Measurements from ENCODE around the gene ALDH7A1.
"Not testable (repeated sequence)": the region's sequence is repeated elsewhere in the genome, so short reads cannot be mapped to it uniquely, and the experiment has no call there.

ALDH7A1 gene

DNA sequence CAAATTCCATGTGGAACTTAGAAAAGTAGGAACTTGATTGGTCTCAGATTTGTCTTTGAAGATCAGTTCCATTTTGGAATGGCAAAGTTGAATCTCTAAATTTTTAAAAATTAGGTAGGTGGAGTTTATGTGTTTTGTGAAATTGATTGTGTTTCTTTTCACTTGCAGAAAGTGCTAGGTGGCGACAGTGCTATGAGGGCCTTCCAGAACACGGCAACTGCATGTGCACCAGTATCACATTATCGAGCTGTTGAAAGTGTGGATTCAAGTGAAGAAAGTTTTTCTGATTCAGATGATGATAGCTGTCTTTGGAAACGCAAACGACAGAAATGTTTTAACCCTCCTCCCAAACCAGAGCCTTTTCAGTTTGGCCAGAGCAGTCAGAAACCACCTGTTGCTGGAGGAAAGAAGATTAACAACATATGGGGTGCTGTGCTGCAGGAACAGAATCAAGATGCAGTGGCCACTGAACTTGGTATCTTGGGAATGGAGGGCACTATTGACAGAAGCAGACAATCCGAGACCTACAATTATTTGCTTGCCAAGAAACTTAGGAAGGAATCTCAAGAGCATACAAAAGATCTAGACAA lies 8.5 kb upstream of the ALDH7A1 start:
- Mint-ChIP-seq H3K27ac (peak overlapping the region; percentile 55), H3K27me3 (no peaks in the 10 kb centered on the region), H3K4me3 (peak overlapping the region; percentile 53), H3K9me3 (no peaks in the 10 kb centered on the region), H3K36me3 (peaks cover 10% of the 10 kb centered on the region), H3K4me1 (peaks cover 50% of the 10 kb centered on the region)

- Mint-ChIP-seq H3K4me3 (peak within 1 kb of the TSS; percentile 96), H3K36me3 (peaks cover 8% of the 10 kb centered on the region), H3K9me3 (no peaks in the 10 kb centered on the region), H3K27ac (peak within 1 kb of the TSS; percentile 97), H3K27me3 (no peaks in the 10 kb centered on the region), H3K4me1 (peaks cover 31% of the 10 kb centered on the region)
These were observed 5.9 kb upstream of the ALDH7A1 start, which contains the start of gene PHAX for GRCh38 chr5:126600631-126601511. Gene PHAX, plus strand, starts transcription at chr5:126600947. Its CDS starts 16 bp downstream, at chr5:126600963.

- not testable (repeated sequence) for H3K36me3 Mint-ChIP-seq, H3K9me3 Mint-ChIP-seq, H3K27me3 Mint-ChIP-seq
- Mint-ChIP-seq H3K4me3 (peak overlapping the region; percentile 96), H3K27ac (peak overlapping the region; percentile 85), H3K4me1 (peaks cover 23% of the 10 kb centered on the region)
These were observed 5.1 kb upstream of the ALDH7A1 start for GRCh38 chr5:126599971-126600630.

- Mint-ChIP-seq H3K4me3 (no peak overlapping the region), H3K4me1 (peaks cover 22% of the 10 kb centered on the region), H3K27me3 (no peaks in the 10 kb centered on the region), H3K9me3 (no peaks in the 10 kb centered on the region), H3K27ac (no peak overlapping the region), H3K36me3 (peaks cover 6% of the 10 kb centered on the region)
These were observed 4.5 kb upstream of the ALDH7A1 start for GRCh38 chr5:126599499-126599898.

DNA sequence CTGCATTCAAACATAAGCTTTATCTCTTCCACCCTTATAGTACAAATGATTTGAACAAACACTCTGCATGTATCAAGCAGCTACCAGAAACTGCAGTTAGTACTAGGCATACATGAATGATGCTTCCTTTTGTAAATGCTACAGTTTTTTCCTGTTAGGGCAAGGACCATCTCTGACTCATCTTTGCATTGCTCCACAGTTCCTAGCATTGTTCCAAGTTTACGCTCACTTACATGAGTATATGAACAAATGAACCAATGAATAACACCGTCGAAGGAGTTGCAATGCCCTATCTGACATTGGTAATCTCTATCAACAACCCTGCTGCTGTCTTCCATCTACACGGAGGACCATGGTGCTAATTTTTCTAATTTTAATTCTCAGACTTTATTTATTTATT lies 2.1 kb upstream of the ALDH7A1 start:
- no peak overlapping the region for H3K27ac Mint-ChIP-seq

DNA sequence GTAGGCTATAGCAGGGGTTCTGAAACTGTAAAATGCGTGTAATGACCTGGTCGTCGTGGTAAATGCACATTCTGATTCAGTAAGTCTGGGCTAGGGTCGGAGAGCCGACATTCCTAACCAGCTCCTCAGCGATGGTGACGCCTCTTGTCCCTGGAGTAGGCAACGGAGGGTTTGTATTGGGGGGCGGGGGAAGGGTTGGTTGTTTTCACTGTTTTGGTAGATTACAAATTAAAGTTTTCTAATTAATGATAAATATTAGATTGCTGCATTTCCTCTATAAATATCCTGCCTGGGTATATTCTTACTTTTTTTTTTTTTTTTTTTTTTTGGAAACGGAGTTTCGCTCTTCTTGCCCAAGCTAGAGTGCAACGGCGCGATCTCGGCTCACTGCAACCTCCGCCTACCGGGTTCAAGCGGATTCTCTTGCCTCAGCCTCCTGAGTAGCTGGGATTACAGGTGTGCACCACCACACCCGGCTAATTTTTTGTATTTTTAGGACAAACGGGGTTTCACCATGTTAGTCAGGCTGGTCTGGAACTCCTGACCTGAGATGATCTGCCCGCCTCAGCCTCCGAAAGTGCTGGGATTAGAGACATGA lies 566 bp upstream of the ALDH7A1 start:
- no peak overlapping the region for H3K27ac Mint-ChIP-seq
- H3K4me3 Mint-ChIP-seq = peak overlapping the region; percentile 87
- no peaks in the 10 kb centered on the region for H3K9me3 Mint-ChIP-seq
- peaks cover 4% of the 10 kb centered on the region for H3K4me1 Mint-ChIP-seq
- H3K27me3 Mint-ChIP-seq = peaks cover 1% of the 10 kb centered on the region
- H3K36me3 Mint-ChIP-seq = no peaks in the 10 kb centered on the region

More for the DNA sequence above, 2.1 kb upstream of the ALDH7A1 start:
- Mint-ChIP-seq H3K4me1 (peaks cover 11% of the 10 kb centered on the region), H3K36me3 (no peaks in the 10 kb centered on the region), H3K27me3 (peaks cover 1% of the 10 kb centered on the region), H3K9me3 (no peaks in the 10 kb centered on the region), H3K4me3 (no peak overlapping the region)

- H3K4me1 Mint-ChIP-seq = peaks cover 4% of the 10 kb centered on the region
- no peaks in the 10 kb centered on the region for H3K36me3 Mint-ChIP-seq
- no peak overlapping the region for H3K27ac Mint-ChIP-seq
- H3K27me3 Mint-ChIP-seq = peaks cover 1% of the 10 kb centered on the region
- no peaks in the 10 kb centered on the region for H3K9me3 Mint-ChIP-seq
- no peak overlapping the region for H3K4me3 Mint-ChIP-seq
These were observed 3.5 kb downstream of the ALDH7A1 start for GRCh38 chr5:126591549-126591948.

- H3K4me1 Mint-ChIP-seq = peaks cover 4% of the 10 kb centered on the region
- no peak overlapping the region for H3K4me3 Mint-ChIP-seq
- peaks cover 1% of the 10 kb centered on the region for H3K27me3 Mint-ChIP-seq
- H3K36me3 Mint-ChIP-seq = no peaks in the 10 kb centered on the region
- no peak overlapping the region for H3K27ac Mint-ChIP-seq
- no peaks in the 10 kb centered on the region for H3K9me3 Mint-ChIP-seq
These were observed 5.3 kb downstream of the ALDH7A1 start for GRCh38 chr5:126589536-126590297.

- no peak overlapping the region for H3K4me3 Mint-ChIP-seq
- no peaks in the 10 kb centered on the region for H3K4me1 Mint-ChIP-seq
- no peak overlapping the region for H3K27ac Mint-ChIP-seq
- H3K27me3 Mint-ChIP-seq = no peaks in the 10 kb centered on the region
- H3K36me3 Mint-ChIP-seq = no peaks in the 10 kb centered on the region
- no peaks in the 10 kb centered on the region for H3K9me3 Mint-ChIP-seq
These were observed 7.2 kb downstream of the ALDH7A1 start for GRCh38 chr5:126587551-126588390.

DNA sequence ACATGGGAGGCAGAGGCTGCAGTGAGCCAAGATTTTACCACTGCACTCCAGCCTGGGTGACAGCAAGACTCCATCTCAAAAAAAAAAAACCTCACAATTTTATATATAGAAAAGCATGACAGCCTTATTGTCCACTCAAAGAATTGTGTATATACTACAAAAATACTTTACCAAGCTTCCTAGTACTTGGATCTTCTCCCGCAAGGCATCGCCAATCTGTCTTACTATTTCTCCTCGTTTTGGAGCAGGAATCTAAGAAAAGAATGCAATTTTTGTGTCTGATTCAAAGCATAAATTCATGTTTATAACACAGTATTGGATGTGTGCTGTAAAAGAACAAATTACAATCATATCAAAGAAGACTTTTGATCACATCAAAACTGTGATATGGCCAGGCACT lies 11.3 kb downstream of the ALDH7A1 start:
- no peak overlapping the region for H3K4me3 Mint-ChIP-seq
- H3K4me1 Mint-ChIP-seq = no peaks in the 10 kb centered on the region
- no peaks in the 10 kb centered on the region for H3K9me3 Mint-ChIP-seq
- no peak overlapping the region for H3K27ac Mint-ChIP-seq
- H3K27me3 Mint-ChIP-seq = no peaks in the 10 kb centered on the region
- no peaks in the 10 kb centered on the region for H3K36me3 Mint-ChIP-seq

- no peaks in the 10 kb centered on the region for H3K27me3 Mint-ChIP-seq
- H3K4me1 Mint-ChIP-seq = no peaks in the 10 kb centered on the region
- no peak overlapping the region for H3K4me3 Mint-ChIP-seq
- H3K27ac Mint-ChIP-seq = no peak overlapping the region
- H3K9me3 Mint-ChIP-seq = no peaks in the 10 kb centered on the region
- no peaks in the 10 kb centered on the region for H3K36me3 Mint-ChIP-seq
These were observed 15.3 kb downstream of the ALDH7A1 start for GRCh38 chr5:126579716-126580115.

- no peak overlapping the region for H3K4me3 Mint-ChIP-seq
- no peaks in the 10 kb centered on the region for H3K36me3 Mint-ChIP-seq
- no peak overlapping the region for H3K27ac Mint-ChIP-seq
- no peaks in the 10 kb centered on the region for H3K27me3 Mint-ChIP-seq
- H3K9me3 Mint-ChIP-seq = no peaks in the 10 kb centered on the region
- no peaks in the 10 kb centered on the region for H3K4me1 Mint-ChIP-seq
These were observed 17.6 kb downstream of the ALDH7A1 start for GRCh38 chr5:126577415-126577814.

DNA sequence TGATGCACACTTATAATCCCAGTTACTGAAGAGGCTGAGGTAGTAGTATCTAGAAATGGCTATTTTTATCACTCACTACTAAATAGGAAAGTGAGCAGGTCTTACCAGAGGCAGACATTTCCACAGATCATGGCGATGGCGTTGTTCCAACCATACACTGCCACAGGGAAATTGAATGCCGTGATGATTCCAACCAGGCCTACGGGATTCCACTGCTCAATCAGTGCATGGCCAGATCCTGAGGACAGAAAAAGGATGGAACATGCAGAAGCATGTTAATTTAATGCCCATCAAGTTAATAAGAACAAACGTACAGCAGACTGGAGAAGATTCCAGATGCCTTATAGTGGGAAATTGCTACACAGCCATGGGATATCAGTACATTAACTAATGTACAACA lies 18.0 kb downstream of the ALDH7A1 start:
- Mint-ChIP-seq H3K4me1 (no peaks in the 10 kb centered on the region), H3K4me3 (no peak overlapping the region), H3K36me3 (no peaks in the 10 kb centered on the region), H3K27me3 (no peaks in the 10 kb centered on the region), H3K27ac (no peak overlapping the region), H3K9me3 (no peaks in the 10 kb centered on the region)

DNA sequence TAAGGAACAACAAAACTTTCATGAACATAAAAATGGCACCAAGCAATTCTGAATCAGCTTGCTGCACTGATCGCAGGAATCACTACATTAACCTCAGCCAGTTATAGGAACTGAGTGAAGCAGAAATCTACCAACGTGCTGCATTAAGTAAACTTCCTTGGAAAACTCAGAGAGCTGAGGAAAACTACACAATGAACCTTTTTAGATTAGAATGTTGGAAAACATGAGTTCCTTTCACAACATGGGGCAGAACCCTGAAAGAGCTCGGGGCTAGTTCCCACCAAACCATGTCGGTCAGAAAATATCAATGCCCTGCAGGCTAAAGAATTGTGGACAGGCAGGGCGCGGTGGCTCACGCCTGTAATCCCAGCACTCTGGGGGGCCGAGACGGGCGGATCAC lies 19.4 kb downstream of the ALDH7A1 start:
- Mint-ChIP-seq H3K4me3 (no peak overlapping the region), H3K27ac (no peak overlapping the region), H3K36me3 (no peaks in the 10 kb centered on the region), H3K9me3 (no peaks in the 10 kb centered on the region), H3K4me1 (no peaks in the 10 kb centered on the region), H3K27me3 (no peaks in the 10 kb centered on the region)
